Transverse colon (tissue), 4 donors: ENCODE data around the gene OCSTAMP.

Experiments used
- CTCF ChIP-seq, 5 experiments: fragments of 200-600 bp in 3 of 5; fragments of 450-650 bp in 2 of 5; sonication (generic) in 3 of 5; IDR thresholded peaks; 1 replicate in 2 of 5; 2 replicates in 3 of 5; pipeline ENCODE4 v1.5.1; 2016 to 2017; ENCODE audit warnings: antibody characterized with exemption in 5 of 5, inconsistent platforms in 3 of 5, mild to moderate bottlenecking in 2 of 5, moderate library complexity in 1 of 5
- EP300 ChIP-seq: sonication (generic); formaldehyde crosslinking; IDR thresholded peaks from one replicate; pipeline ENCODE4 v1.6.1; 2017; ENCODE audit warnings: antibody characterized with exemption, low read depth
- POLR2A ChIP-seq: fragments of 450-650 bp; IDR thresholded peaks from one replicate; pipeline ENCODE4 v1.6.1; 2016; ENCODE audit warnings: antibody characterized with exemption, mild to moderate bottlenecking, moderate library complexity
- POLR2AphosphoS5 ChIP-seq, 3 donors: sonication (generic); formaldehyde crosslinking; IDR thresholded peaks; one replicate each; pipeline ENCODE4 v1.6.1; 2016; ENCODE audit warnings: antibody characterized with exemption in 3 of 3

DNA sequence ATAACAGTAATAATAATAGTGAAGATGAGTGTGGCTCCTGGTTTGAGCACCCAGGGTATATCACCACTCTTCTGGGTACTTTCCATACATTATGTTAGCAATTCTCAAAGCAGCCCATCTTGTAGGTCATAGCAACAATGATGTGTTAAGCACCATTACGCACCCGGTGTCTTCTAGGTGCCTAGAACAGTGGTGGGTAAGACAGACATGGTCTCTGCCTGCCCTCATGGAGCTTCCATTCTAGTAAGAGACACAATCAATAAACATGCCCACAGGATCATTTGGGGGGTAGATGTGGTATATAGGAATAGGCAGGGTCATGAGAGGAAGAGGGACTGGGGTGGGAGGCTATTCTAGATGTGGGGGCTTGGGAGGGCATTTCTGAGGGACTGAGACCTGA lies 21.0 kb upstream of the OCSTAMP start:
- TF ChIP-seq POLR2AphosphoS5 (IDR thresholded peaks at IDR 0.05), result no peak
- TF ChIP-seq CTCF (IDR thresholded peaks at IDR 0.05), result no peak
- no peak for TF ChIP-seq POLR2A
- TF ChIP-seq EP300, result no peak
